H7 (cell line): ENCODE data around the gene PCNT. TPM values are rescaled to one million over a fixed set of nuclear protein-coding genes. Genes with fewer than 3 reads are reported as not detected.

ENCODE experiments used
- DNase-seq: peaks from one replicate; pipeline ENCODE4 v3.0.0; 2012
- H3K27me3 ChIP-seq: 2 replicates; pipeline ENCODE4 v1.6.0; 2011; ENCODE audit warnings: mild to moderate bottlenecking, low read length; ENCODE audit not compliant: control insufficient read depth, insufficient read depth
- H3K36me3 ChIP-seq: replicated peaks from 2 replicates; pipeline ENCODE4 v1.5.1; 2011; ENCODE audit warnings: low read length; ENCODE audit not compliant: control insufficient read depth, insufficient read depth
- H3K4me3 ChIP-seq: 2 replicates; pipeline ENCODE4 v1.5.1; 2011; ENCODE audit warnings: low read depth, mild to moderate bottlenecking, control low read depth, low read length, moderate library complexity; ENCODE audit not compliant: insufficient read depth
- total RNA-seq: library from RNA; depleted of rRNA; stranded (reverse); fragments of >200 nt; shearing (Covaris generic); gene quantifications from 2 replicates; pipeline ENCODE4 v1.2.3, GENCODE V29; 2014

The PCNT gene
- total RNA-seq, 1 experiment from 2014 or later: 20.7 TPM

DNA sequence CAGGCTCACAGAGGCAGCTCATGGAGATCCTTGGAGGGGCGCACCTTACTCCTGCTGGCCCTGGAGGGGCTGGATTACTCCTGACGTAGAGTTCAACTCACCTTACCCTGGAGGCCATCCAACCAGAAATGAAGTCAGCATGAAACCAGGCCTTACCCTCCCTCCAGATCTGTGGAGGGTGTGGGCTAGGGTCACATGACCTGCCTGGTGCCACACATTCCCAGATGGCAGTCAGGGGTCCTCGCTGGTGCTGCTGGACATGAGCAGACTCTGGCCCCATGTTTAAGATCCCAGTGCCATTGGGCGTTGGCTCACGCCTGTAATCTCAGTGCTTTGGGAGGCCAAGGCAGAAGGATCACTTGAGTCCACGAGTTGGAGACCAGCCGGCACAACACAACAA is 4.8 kb upstream of the PCNT start:
- no peak for DNase-seq
- peaks cover 6% of the 10 kb centered on the region for H3K36me3 ChIP-seq
- no peak overlapping the region for H3K4me3 ChIP-seq
- H3K27me3 ChIP-seq: no peaks in the 10 kb centered on the region

DNA sequence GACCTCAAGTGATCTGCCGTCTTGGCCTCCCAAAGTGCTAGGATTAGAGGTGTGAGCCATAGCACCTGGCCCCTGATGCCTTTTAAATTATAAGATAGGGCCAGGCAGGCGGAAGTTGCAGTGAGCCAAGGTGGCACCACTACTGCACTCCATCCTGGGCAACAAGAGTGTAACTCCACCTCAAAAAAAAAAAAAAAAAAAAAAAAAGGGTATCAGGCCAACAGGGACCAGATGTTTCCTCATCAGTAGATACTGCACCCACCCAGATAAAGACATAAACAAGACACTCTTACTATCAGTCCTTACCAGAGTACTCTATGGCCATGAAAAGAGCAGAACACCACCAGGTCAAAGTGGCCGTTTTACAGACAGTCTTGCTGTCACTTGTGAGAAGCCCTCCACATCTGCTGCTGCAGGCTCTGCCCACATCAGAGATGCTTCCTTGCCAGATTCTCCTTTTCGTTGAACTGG is 3.6 kb upstream of the PCNT start:
- H3K36me3 ChIP-seq: peaks cover 4% of the 10 kb centered on the region; the same call in 1 of the 2 replicates
- no peaks in the 10 kb centered on the region for H3K27me3 ChIP-seq
- H3K4me3 ChIP-seq: no peak overlapping the region
- DNase-seq: no peak

DNA sequence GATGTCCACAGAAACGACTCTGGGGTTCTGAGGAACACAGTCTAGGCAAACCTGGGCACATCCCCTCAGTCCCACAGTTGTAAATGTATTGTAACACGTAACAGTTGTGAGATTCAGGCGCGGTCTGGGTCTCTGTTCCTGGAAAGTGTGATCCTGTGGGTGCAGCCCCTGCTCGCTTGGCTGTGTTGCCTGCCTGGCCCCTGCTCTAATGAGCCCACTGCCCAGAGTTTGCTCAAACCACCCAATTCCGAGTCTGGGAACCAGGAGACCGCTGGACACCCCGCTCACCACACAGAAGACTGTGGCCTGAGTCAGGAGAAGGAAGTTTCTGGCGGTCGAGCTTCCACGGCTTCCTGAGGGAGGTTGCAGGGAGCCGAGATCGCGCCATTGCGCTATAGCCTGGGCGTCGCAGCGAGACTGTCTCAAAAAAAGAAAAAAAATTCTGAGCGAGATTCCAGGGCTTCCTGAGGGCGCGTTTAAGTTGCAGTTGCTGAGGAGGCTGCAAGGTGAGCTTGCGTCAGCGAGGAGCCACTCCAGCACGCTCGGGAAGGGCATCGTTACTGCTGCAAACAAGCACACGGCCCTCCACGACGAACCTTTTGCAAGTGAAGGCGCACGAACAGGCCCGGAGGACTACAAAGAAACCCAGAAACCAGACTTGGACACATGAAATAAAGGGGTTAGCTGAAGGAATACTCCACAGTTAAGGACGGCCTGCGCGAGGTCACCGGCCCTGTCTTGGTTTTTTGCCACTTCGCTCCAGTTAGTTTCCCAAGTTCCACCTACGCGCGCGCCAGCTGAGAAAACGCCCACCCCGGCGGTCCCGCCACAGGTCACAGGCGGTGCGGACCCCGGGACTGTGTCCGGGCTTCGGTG is 1.4 kb upstream of the PCNT start:
- no peaks in the 10 kb centered on the region; the same call in 1 of the 2 replicates for H3K36me3 ChIP-seq
- peak; percentile 50 for DNase-seq
- peak overlapping the region; percentile 91 for H3K4me3 ChIP-seq
- no peaks in the 10 kb centered on the region for H3K27me3 ChIP-seq

DNA sequence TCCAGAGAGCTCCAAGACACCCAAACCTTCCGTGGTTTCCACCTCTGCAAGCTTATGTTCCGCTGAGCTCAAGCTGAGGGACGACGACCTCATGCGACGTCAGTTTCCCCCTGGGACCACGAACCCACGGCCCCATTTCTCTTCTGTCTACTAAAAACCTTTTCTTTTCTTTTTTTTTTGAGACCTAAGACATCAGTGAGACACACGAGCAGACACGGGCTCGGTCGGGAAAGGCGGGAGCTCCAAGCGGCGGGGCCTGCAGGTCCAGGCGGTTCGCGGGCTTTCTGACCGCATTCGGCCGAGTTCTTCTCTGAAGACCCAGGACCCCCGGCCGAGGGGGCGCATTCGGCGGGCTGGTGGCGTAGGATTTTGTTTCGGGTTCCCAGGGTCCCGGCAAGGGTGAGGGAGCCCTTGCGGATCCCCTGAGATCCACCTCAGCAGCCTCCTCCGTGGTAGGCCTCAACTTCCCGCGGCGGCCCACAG is 688 bp upstream of the PCNT start:
- H3K27me3 ChIP-seq: no peaks in the 10 kb centered on the region
- DNase-seq: no peak
- H3K4me3 ChIP-seq: peak overlapping the region; percentile 91
- H3K36me3 ChIP-seq: peaks cover 3% of the 10 kb centered on the region

DNA sequence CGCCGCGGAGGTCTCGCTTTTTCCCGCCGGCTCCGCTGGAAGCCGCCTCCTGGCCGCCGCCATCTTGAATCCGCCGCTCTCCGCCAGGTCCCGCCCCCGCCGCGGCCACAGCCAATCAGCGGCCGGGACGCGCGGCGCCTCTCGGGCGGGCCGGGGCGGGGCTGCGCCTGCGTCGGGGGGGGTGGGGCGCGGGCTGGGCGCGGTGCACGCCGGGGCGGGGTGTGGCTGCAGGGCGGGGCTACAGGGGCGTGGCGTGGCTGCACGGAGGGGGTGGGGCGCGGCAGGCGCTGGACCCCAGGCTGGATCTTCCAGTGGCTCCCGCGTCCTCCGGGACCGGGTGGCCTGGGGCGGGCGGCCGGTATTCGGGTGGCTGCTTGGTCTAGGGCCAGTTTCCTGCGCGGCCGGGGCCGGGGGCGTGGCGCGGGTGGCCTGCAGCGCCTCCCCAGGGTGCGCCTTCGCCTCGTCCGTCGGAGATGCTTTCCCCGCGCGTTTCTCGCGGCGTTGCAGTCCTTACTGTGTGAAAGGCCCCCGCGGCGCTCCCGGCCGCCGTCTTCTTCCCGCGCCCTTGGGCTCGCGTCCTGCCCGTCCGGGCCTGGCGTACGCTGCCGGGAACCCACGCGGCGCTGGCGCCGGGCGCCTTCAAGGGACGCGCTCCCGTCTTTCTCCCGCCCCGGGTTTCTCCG is 575 bp downstream of the PCNT start:
- DNase-seq: peak; percentile 99
- Histone ChIP-seq H3K36me3 (peaks cover 4% of the 10 kb centered on the region), H3K4me3 (peak overlapping the region; percentile 100), H3K27me3 (no peaks in the 10 kb centered on the region)

DNA sequence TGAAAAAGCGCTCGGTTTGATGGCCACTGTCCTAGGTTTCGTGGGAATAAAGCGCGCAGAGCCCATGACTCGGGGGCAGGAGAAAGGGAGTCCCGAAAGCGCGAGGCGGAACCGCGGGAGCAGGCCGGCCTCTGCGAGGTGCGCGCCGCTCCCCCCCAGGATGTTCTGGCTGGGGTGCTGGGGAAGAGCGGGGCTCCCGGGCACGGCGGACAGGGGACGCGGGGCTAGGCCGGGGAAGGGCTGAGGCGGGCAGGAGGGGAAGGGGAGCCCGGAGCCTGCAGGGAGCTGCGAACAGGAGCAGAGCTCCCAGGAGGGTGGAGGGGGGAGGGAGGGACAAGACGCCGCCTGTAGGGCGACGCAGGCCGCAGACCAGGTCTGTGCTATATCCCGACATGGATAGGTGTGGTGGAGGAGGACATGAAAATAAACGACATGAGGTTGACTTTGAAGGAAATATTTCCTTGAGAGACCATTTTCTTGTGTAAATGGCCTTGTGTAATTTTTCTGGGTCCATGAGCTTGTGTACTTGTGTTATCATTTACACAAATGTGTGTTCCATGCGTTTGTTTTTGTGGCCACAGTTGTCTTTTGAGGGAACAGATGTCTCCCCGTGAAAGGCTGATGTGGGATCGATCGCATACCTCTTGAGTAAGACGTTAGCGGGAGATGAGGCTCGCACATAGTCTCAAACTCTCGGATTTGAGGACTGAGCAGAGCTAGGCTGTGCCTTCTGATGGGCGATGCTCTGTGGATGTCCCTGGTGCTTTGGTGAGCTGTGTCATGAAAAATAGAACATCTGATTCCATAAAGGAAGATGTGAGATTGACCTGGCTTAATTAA is 1.3 kb downstream of the PCNT start:
- H3K4me3 ChIP-seq: peak overlapping the region; percentile 93
- H3K27me3 ChIP-seq: no peaks in the 10 kb centered on the region
- H3K36me3 ChIP-seq: peaks cover 4% of the 10 kb centered on the region
- DNase-seq: peak; percentile 92

DNA sequence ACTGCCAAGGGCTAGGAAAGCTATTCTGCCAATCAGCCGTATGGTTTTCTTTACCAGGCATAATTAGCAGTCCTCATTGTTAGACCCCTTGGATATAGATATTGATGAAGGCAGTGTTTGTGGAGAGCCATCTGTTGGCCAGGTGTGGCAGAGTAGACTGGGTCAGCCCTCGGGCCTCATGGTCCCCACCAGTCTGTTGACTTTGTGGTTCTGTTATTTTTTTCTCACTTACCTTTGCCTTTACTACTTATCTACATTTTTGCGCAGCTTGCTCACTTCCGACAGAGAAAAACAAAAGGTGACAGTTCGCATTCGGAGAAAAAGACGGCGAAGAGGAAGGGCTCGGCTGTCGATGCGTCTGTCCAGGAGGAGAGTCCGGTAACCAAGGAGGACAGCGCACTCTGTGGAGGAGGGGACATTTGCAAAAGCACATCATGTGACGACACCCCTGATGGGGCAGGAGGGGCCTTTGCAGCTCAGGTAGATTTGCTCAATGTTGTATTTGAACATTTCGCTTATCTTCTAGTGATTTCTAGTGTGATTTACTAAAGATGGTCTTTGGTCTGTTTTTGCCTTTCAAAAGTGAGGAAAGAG is 2.3 kb downstream of the PCNT start:
- Histone ChIP-seq H3K4me3 (no peak overlapping the region), H3K27me3 (no peaks in the 10 kb centered on the region), H3K36me3 (peaks cover 4% of the 10 kb centered on the region)
- DNase-seq: peak; percentile 61

DNA sequence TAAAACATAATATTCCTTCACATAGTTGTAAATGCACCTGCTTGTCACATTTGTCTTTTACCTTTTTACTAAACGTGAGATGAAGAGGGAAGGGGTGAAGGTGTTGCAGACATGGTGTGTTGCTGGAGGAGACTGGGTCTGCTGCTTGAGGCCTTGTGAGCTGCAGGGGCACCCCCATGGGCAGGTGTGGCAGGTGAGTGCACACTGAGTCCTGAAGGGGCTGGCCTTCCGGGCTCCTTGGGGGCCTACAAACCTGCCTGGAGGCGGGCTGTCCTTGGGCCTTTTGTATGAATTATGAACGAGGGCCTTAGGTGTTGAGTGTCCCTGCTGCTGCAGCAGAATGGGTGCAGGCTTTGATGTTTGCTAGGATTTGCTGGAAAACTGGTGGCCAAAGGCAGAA is 3.8 kb downstream of the PCNT start:
- Histone ChIP-seq H3K36me3 (peaks cover 4% of the 10 kb centered on the region), H3K27me3 (no peaks in the 10 kb centered on the region), H3K4me3 (no peak overlapping the region)
- DNase-seq: no peak

DNA sequence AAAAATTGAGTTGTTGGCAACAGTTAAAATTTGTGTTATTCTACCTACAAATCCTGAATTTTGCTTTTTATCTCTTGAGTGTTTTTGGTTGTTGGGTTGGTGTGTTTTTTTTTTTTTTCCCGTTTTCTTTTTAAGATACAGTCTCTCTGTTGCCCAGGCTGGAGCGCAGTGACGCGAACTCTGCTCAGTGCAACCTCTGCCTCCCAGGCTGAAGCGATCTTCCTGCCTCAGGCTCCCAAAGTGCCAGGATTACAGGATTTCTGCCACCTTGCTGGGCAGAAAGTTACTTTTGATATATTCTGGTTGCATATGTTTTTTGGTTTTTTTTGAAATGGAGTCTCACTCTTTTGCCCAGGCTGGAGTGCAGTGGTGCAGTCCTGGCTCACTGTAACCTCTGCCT is 4.2 kb downstream of the PCNT start:
- no peaks in the 10 kb centered on the region for H3K27me3 ChIP-seq
- peaks cover 4% of the 10 kb centered on the region for H3K36me3 ChIP-seq
- H3K4me3 ChIP-seq: no peak overlapping the region
- DNase-seq: no peak

DNA sequence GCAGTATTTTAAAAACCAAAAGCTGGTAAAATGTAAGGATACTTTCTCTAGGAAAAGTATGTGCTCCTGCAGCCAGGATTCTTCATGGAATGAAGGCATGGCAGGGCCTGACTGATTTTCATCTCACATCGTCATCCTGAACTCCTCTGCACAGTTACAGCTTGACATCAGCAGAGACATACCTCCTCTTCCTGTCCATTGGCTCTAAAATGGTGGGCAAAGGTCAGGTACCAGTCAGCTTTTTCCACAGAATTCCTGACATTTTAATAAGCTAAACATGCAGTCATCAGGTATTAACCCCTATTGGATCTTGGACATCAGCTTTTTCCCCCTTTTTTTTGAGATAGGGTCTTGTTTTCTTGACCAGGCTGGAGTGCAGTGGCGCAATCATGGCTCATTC is 5.8 kb downstream of the PCNT start:
- Histone ChIP-seq H3K4me3 (no peak overlapping the region), H3K36me3 (peaks cover 10% of the 10 kb centered on the region), H3K27me3 (no peaks in the 10 kb centered on the region)
- DNase-seq: no peak

DNA sequence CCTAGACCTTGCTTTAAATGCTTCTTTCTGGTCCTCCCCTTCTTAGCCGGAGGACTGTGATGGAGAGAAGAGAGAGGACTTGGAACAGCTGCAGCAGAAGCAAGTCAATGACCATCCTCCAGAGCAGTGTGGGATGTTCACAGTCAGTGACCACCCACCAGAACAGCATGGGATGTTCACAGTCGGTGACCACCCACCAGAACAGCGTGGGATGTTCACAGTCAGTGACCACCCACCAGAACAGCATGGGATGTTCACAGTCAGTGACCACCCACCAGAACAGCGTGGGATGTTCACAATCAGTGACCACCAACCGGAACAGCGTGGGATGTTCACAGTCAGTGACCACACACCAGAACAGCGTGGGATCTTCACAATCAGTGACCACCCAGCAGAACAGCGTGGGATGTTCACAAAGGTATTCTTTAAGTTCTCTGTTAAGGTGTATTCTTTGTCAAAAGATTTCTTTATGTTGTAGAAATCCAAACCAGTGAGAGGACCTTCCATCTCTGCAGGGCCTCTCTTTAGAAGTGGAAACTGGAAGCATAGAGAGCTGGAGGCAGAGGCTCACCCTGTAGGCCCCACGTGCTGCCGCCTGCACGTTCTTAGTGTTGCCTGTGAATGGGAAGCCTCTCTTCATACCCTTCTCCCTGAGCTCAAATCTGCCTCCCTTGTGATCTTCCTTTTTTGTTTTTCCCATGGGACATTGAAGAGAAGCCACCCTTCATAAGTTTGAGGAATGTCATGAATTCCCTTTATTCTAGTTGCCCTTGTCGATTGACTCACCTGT is 10.6 kb downstream of the PCNT start:
- DNase-seq: no peak
- H3K4me3 ChIP-seq: no peak overlapping the region
- no peaks in the 10 kb centered on the region for H3K27me3 ChIP-seq
- H3K36me3 ChIP-seq: peaks cover 15% of the 10 kb centered on the region

DNA sequence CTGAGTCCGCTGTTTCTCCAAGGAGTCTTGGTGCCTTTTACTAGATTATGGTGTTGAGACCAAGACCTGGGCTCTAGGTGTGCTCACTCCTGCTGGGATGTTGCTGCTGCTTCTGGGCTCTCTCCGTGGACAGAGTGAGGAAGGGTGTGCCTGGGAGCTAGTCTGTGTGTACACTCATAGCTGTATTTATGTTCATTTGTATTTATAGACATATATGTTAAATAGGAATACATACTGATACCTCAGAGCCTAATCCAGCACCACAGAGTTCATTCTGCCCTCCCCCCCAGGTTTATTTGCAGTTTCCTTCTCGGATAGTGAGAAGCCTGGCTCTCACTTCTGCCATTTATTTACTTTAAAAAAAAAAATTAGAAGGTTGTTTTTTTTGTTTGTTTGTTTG is 12.6 kb downstream of the PCNT start:
- H3K4me3 ChIP-seq: no peak overlapping the region
- DNase-seq: no peak
- peaks cover 18% of the 10 kb centered on the region for H3K36me3 ChIP-seq
- H3K27me3 ChIP-seq: no peaks in the 10 kb centered on the region

DNA sequence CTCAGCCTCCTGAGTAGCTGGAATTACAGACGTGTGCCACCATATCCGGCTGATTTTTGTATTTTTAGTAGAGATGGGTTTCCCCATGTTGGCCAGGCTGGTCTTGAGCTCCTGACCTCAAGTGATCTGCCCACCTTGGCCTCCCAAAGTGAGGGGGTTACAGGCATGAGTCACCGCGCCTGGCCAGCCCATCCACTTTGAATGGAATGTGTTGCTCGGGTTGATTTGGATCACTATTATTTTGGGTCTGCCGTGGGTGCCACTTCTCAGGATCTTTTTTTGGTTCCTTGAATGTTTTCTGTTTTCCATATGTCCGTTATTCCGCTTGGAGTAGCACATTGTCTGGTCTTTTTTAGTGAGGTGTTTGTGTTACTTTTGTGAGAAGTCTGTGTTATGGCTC is 17.0 kb downstream of the PCNT start:
- Histone ChIP-seq H3K27me3 (no peaks in the 10 kb centered on the region), H3K36me3 (peaks cover 10% of the 10 kb centered on the region), H3K4me3 (no peak overlapping the region)
- DNase-seq: no peak
